Stimulated activated naive CD8-positive, alpha-beta T cell treated with anti-CD3 and anti-CD28 coated beads, Interleukin-15, Interleukin-2, amounts not matched to agents 100 ng/mL and 50 ng/mL, for 24 hours (primary cell): Measurements from ENCODE around the gene LMX1A.

Experiments used
- H3K27ac Mint-ChIP-seq: one replicate; pipeline ENCODE4 v1.8.0; 2021; ENCODE audit warnings: mild to moderate bottlenecking, mixed read lengths
- H3K27me3 Mint-ChIP-seq: one replicate; pipeline ENCODE4 v1.8.0; 2021; ENCODE audit warnings: mixed read lengths
- H3K36me3 Mint-ChIP-seq: one replicate; pipeline ENCODE4 v1.8.0; 2021; ENCODE audit warnings: low read depth, mixed read lengths
- H3K4me1 Mint-ChIP-seq: one replicate; pipeline ENCODE4 v1.8.0; 2021; ENCODE audit warnings: low read depth, mixed read lengths
- H3K4me3 Mint-ChIP-seq: one replicate; pipeline ENCODE4 v1.8.0; 2021; ENCODE audit warnings: mild to moderate bottlenecking, mixed read lengths
- H3K9me3 Mint-ChIP-seq: one replicate; pipeline ENCODE4 v1.8.0; 2021; ENCODE audit warnings: mixed read lengths

LMX1A gene

DNA sequence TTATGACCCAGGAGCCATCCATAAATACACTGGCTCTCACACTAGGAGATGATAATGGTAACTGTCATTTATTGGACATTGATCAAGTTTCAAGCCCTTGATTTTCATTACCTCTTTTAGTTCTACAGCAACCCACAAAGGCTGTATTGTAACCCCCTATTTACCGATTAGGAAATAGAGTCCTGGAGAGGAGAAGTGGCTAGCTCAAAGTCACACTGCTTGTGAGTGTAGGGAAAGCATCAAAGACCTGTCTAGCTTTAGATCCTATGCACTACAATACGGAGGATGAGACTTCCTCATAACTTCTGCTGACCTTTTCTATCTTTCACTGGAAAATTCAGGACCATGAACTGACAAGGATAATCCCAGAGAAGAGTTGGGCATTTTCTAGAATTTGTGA, 115.2 kb downstream of the LMX1A start:
- Mint-ChIP-seq H3K9me3 (no peaks in the 10 kb centered on the region), H3K4me1 (no peaks in the 10 kb centered on the region), H3K4me3 (no peak overlapping the region), H3K36me3 (no peaks in the 10 kb centered on the region), H3K27me3 (peaks cover 40% of the 10 kb centered on the region), H3K27ac (no peak overlapping the region)

DNA sequence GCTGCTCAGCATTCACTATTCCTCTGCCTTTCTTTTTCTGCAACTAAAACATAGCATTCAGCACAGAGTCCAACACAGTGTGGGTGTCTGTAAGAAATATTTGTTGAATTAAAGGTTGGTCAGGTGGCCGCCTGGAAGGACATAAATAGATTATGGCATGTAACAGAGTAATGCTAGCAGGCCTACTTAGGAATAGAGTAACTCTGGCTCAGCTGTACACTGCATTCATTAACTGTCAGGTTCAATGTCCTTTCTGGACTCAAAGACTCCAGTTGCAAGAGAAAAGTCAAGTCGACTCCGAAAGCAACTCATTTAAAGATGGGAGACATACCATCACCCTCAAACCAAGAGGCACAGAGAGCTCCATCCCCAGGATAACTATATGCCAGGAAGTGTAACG, 116.0 kb downstream of the LMX1A start:
- Mint-ChIP-seq H3K4me3 (no peak overlapping the region), H3K4me1 (no peaks in the 10 kb centered on the region), H3K36me3 (no peaks in the 10 kb centered on the region), H3K27ac (no peak overlapping the region), H3K9me3 (no peaks in the 10 kb centered on the region), H3K27me3 (peaks cover 41% of the 10 kb centered on the region)

DNA sequence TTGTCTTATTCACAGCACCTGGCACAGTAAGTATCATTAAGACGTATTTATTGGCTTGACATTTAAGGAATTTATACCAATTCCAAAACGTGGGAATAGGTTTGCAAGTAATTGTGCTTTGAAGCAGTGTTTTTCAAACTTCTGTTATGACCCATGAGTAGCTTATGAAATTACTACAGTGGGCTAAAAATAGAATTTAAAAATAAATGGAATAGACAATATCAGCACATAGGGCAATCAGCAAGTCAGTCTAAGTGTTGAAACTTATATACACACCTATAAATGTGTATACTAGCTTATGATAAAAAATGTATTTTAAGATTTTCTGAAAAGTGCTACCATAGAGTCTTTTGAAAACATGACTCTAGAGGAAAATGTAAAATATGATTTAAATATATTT, 116.6 kb downstream of the LMX1A start:
- H3K4me3 Mint-ChIP-seq: no peak overlapping the region
- no peaks in the 10 kb centered on the region for H3K4me1 Mint-ChIP-seq
- no peaks in the 10 kb centered on the region for H3K9me3 Mint-ChIP-seq
- peaks cover 46% of the 10 kb centered on the region for H3K27me3 Mint-ChIP-seq
- no peaks in the 10 kb centered on the region for H3K36me3 Mint-ChIP-seq
- no peak overlapping the region for H3K27ac Mint-ChIP-seq

DNA sequence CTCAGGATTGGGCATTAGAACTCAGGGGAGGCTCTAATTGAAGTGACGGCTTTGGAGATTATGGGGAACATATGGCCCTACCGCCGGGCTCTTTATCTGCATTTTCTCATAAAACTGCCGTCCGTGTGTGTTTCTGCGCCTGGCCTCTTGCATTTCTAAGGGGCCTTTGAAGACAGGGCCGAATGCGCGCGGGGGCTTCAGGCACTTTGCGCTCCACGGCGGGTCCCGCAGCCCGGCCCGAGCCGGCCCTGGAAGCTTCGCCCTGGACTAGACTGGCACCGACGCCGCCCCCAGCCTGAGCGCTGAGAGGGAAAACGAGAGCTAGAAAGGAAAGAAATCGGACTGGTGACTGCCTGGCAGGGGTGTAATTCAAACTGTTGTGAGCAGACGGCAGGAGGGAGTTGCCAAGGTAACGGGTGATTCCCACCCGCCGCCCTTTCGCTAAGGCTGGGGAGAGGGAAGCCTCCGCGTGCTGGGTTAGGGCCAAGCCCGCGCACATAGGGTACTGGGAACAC, 120.7 kb downstream of the LMX1A start:
- Mint-ChIP-seq H3K4me3 (no peak overlapping the region), H3K4me1 (no peaks in the 10 kb centered on the region), H3K27me3 (peaks cover 58% of the 10 kb centered on the region), H3K36me3 (no peaks in the 10 kb centered on the region), H3K9me3 (no peaks in the 10 kb centered on the region), H3K27ac (no peak overlapping the region)

DNA sequence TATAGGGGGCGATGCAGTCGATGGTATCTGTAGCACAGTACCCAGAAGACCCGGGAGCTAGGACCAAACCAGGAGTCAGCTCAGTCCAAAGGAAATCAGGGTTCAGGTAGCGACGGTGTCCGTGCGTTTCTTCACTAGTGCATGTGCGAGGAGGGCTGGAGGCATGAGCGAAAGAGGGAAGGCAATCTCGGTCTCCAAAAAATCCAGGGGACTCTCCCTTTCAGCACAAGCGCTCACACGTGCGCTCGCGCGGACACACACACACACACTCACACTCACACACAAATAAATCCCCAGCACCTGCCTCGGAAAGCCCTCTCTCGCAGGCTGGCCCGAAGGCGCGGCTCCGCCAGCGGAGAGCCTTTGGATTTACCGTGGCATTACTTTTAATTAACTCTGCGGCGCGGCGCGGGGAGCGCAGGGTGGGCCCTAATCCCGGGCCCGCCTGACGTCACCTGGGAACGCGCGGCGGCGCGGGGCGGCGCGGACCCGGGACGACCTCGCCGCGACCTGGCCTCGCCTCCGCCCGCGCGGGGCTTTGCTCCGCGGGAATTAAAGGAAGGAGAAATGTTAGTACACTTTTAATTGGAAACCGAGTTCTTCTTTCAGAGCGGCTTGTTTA, 121.2 kb downstream of the LMX1A start:
- Mint-ChIP-seq H3K27me3 (peaks cover 55% of the 10 kb centered on the region), H3K36me3 (no peaks in the 10 kb centered on the region), H3K27ac (no peak overlapping the region), H3K4me1 (no peaks in the 10 kb centered on the region), H3K4me3 (no peak overlapping the region), H3K9me3 (no peaks in the 10 kb centered on the region)

DNA sequence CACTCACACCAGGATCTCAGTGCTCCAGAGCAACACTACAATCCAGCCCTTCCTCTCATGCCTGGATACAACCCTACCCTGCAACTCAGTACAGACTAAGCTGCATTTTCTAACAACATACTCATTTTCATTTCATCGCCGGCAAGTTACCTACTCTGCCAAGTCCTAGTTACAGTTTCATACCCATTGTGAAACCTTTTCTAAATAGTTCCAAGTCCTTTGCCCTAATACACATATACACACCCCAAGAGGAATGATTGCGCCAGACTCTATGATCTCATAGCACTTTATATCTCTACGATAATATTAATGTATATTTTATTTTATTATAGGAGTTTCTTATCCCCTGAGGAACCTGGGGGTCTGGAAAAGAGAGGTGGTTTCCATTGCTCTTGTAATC, 122.4 kb downstream of the LMX1A start:
- Mint-ChIP-seq H3K4me3 (no peak overlapping the region), H3K27ac (no peak overlapping the region), H3K36me3 (no peaks in the 10 kb centered on the region), H3K27me3 (peaks cover 54% of the 10 kb centered on the region), H3K9me3 (no peaks in the 10 kb centered on the region), H3K4me1 (no peaks in the 10 kb centered on the region)

DNA sequence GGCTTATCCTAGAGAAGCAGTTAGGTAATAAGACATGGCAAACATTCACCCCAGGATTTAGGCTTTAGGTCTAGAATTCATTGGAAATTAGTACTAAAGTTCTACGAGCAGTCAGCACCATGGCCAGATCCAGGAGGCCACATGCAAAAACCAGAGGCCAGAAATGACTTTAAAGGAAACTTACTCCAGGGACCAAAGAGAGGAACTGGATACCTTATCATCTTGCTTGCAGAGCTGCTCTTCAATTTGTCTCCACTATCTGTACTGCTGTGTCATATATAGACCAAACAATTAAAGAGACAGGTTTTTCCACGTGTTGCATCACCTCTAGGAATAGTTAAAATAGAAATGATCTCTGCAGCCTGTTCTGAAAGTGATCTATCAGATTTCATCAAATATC, 127.8 kb downstream of the LMX1A start:
- Mint-ChIP-seq H3K36me3 (no peaks in the 10 kb centered on the region), H3K4me1 (no peaks in the 10 kb centered on the region), H3K27ac (no peak overlapping the region), H3K4me3 (no peak overlapping the region), H3K27me3 (peaks cover 12% of the 10 kb centered on the region), H3K9me3 (no peaks in the 10 kb centered on the region)

DNA sequence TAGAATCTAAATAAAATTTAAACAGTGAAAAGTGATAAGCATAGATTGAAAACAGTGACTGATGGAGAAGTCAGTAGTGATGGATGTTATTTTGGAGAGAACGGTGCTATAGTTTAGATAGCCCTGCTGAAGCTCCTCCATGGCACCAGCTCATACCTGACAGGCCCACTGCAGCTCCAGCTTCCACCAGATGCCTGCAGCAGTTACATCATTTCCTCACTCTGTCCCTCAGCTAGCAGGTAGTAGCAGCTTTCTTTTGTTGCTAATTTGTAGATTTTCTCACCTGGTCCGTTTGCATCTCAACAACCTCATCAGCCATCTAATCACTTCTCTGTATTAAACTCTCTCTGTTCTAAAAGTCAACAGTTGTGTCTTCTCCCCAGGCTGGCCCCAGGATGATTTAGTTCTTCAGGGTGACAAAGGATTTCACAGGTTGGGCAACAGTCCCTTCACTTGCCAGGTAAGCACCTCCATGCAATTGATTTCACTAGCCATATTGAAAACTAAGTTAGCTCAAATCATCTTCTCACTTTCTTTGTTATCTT, 128.3 kb downstream of the LMX1A start:
- H3K27ac Mint-ChIP-seq: no peak overlapping the region
- no peak overlapping the region for H3K4me3 Mint-ChIP-seq
- no peaks in the 10 kb centered on the region for H3K36me3 Mint-ChIP-seq
- H3K27me3 Mint-ChIP-seq: peaks cover 7% of the 10 kb centered on the region
- H3K9me3 Mint-ChIP-seq: no peaks in the 10 kb centered on the region
- no peaks in the 10 kb centered on the region for H3K4me1 Mint-ChIP-seq

DNA sequence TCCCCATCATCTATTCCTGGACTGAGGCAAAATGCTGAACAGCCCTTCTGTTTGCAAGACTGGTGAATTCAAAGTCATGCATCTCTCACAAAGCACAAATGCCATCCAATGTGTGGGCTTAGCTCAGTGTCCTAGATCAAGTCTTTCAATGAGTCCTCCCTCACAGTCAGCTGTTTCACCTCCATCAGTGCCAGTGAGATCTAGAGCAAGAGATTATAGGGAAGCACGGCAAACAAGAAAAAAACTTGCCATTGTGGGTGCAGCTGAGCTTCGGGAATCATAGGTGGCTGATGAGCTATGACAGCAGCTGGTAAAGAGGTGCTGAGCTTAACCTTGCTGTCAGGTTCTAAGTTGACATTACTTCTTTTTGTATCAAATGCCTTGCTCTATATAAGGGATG, 130.2 kb downstream of the LMX1A start:
- no peak overlapping the region for H3K27ac Mint-ChIP-seq
- no peaks in the 10 kb centered on the region for H3K36me3 Mint-ChIP-seq
- H3K4me3 Mint-ChIP-seq: no peak overlapping the region
- peaks cover 4% of the 10 kb centered on the region for H3K27me3 Mint-ChIP-seq
- no peaks in the 10 kb centered on the region for H3K9me3 Mint-ChIP-seq
- no peaks in the 10 kb centered on the region for H3K4me1 Mint-ChIP-seq

DNA sequence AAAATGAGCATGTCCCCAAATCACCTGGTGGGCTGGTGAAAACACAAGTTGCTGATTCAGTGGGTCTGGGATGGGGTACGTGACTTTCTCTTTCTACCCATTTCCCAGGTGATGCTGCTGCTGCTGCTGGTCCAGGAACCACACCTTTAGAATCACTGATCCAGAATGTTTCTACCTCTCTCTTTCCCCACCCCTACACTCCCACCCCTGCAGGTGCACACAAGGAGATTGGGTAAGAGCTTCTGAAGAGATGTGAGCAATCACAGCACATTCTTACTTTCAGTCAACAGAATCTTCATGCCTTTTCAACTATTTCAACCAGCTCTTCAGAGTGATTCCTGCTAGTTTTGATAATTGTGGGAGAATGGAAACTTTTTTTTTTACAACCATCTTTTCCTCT, 130.9 kb downstream of the LMX1A start:
- Mint-ChIP-seq H3K4me3 (no peak overlapping the region), H3K4me1 (no peaks in the 10 kb centered on the region), H3K9me3 (no peaks in the 10 kb centered on the region), H3K27ac (no peak overlapping the region), H3K27me3 (peaks cover 4% of the 10 kb centered on the region), H3K36me3 (no peaks in the 10 kb centered on the region)

DNA sequence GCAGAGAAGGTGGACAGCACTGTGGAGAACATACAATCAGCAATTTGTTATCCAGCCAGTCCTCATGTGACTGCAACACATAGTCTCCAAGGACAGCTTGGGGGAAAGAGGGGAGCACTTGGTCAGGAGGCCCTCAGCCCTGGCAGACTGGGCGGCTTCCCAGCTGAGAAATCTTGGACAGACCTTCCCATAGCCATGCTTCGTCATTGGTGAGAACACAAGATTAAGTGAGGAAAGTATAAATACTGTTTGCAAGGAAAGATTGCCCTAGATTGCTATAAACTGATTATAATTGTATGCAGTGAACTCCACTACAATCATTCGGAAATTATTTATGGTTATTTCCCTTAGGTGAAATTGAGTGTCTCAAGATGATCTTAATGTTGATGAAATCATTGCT, 131.5 kb downstream of the LMX1A start:
- H3K36me3 Mint-ChIP-seq: no peaks in the 10 kb centered on the region
- peaks cover 6% of the 10 kb centered on the region for H3K27me3 Mint-ChIP-seq
- no peaks in the 10 kb centered on the region for H3K4me1 Mint-ChIP-seq

DNA sequence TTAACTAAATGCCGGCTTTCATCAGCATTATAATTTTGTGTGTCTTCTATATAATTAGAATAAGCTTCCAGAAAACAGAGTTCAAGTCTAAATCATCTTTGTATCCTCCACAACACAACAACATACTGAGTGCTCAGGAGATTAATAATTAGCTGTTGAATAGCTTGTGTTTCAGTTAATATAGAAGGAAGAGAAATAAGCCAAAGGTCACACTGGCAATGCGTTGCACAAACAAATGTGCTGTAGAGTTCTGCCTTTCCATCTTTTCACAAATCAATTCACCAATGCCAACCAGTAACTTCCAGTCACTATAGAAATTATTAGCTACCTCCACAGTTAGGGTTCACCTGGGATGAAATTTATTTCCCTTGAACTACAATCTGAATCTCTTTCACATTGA, 132.0 kb downstream of the LMX1A start:
- H3K4me1 Mint-ChIP-seq: no peaks in the 10 kb centered on the region
- no peaks in the 10 kb centered on the region for H3K9me3 Mint-ChIP-seq
- no peak overlapping the region for H3K27ac Mint-ChIP-seq
- H3K27me3 Mint-ChIP-seq: peaks cover 7% of the 10 kb centered on the region
- no peaks in the 10 kb centered on the region for H3K36me3 Mint-ChIP-seq
- H3K4me3 Mint-ChIP-seq: no peak overlapping the region

More for the DNA sequence above, 131.5 kb downstream of the LMX1A start:
- no peak overlapping the region for H3K27ac Mint-ChIP-seq
- no peaks in the 10 kb centered on the region for H3K9me3 Mint-ChIP-seq
- no peak overlapping the region for H3K4me3 Mint-ChIP-seq

DNA sequence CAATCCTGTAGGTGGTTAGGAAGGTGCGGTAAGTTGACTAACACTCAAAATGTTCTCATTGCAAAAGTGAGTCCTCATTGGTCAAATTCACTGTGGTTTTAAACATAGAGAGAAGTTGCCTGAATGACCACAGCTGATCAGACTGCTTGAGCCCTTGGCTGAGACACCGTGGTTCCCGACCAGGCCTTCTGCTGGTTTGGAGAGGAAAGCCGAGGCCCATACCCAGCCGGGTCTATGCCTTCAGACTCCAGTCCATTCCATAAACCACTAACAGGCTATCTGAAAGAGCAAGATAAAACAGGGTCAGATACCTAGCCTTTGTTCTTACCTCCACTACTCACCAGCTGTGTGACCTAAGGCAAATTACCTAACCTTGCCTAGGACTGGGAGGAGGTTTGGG, 133.9 kb downstream of the LMX1A start:
- Mint-ChIP-seq H3K4me3 (no peak overlapping the region), H3K27me3 (peaks cover 16% of the 10 kb centered on the region), H3K27ac (no peak overlapping the region), H3K36me3 (no peaks in the 10 kb centered on the region), H3K9me3 (no peaks in the 10 kb centered on the region), H3K4me1 (no peaks in the 10 kb centered on the region)

DNA sequence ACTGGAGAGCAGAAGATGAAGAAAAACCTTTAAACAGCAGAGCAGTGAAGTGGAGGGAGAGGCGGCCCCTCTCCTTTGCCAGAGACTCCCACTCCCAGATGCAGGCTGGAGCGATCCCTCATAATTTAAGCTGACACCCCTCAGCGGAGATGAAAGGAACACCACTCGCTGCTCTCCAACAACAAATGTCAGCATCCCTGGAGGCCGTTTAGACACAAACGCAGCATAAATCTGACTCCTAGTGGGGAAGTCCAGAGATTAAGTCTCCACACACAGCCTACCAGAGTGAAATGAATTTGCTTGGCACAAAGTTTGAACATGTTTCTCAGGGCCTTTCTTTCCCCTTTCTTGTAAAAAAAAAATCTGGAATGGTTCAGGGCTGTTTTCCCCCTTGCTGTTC, 137.8 kb downstream of the LMX1A start:
- peaks cover 13% of the 10 kb centered on the region for H3K27me3 Mint-ChIP-seq
- H3K4me1 Mint-ChIP-seq: no peaks in the 10 kb centered on the region
- no peaks in the 10 kb centered on the region for H3K36me3 Mint-ChIP-seq
- no peak overlapping the region for H3K27ac Mint-ChIP-seq
- H3K9me3 Mint-ChIP-seq: no peaks in the 10 kb centered on the region
- H3K4me3 Mint-ChIP-seq: no peak overlapping the region

DNA sequence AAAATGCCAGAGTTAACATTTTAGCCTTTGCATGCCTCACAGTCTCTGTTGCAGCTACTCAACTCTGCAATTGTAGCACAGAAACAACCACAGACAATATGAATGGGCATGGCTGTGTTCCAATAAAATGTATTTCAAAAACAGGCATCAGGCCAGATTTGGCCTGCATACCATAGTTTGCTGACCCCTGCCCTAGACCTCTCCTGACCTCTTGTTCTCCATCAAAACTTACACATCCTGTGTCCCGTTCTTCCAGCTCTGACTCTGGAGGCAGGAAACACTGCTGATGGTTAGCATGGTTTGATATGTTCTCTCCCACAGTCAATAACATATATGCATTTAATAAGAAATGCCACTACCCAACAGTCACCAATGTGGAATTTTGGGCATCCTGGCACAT, 138.6 kb downstream of the LMX1A start:
- Mint-ChIP-seq H3K4me3 (no peak overlapping the region), H3K9me3 (no peaks in the 10 kb centered on the region), H3K27me3 (peaks cover 13% of the 10 kb centered on the region), H3K27ac (no peak overlapping the region), H3K36me3 (no peaks in the 10 kb centered on the region), H3K4me1 (no peaks in the 10 kb centered on the region)

DNA sequence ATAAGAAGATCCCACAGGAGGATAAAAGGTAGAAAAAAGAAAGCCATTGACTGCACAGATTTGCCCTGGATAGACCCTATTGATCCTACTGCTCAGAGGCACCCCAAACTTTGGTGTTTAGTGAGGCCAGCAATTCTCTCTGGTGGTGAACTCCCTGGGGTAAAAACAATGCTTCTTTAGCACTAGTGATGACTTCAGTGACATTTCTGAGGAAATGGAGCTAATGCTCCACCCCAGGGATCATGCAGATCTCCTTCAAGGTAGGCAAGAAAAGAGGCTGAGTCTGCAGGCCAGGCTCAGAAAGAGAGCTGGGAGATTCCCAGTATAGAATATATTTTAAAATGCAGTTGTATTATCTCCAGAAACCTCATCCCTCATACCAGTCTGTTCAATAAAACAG, 140.3 kb downstream of the LMX1A start:
- Mint-ChIP-seq H3K27ac (no peak overlapping the region), H3K4me3 (no peak overlapping the region)

More for the DNA sequence above, 140.3 kb downstream of the LMX1A start:
- Mint-ChIP-seq H3K36me3 (no peaks in the 10 kb centered on the region), H3K27me3 (peaks cover 13% of the 10 kb centered on the region), H3K4me1 (no peaks in the 10 kb centered on the region), H3K9me3 (no peaks in the 10 kb centered on the region)
